Fibroblast of mammary gland (primary cell): ENCODE measurements around the gene FATE1.

ENCODE experiments used
- DNase-seq: peaks from one replicate; pipeline ENCODE4 v3.0.0-alpha.2; 2010; ENCODE audit warnings: low read depth
- H3K4me3 ChIP-seq: 2 replicates; pipeline ENCODE4 v1.5.1; 2011; ENCODE audit warnings: low read depth, mild to moderate bottlenecking, low read length, moderate library complexity; ENCODE audit not compliant: control insufficient read depth
- TF ChIP-seq, protein P1 (sequence below): conservative IDR thresholded peaks from 2 replicates; pipeline ENCODE4 v1.5.1; 2011; ENCODE audit warnings: low read depth, low read length, inconsistent platforms; ENCODE audit not compliant: control insufficient read depth, insufficient read depth

The FATE1 gene

DNA sequence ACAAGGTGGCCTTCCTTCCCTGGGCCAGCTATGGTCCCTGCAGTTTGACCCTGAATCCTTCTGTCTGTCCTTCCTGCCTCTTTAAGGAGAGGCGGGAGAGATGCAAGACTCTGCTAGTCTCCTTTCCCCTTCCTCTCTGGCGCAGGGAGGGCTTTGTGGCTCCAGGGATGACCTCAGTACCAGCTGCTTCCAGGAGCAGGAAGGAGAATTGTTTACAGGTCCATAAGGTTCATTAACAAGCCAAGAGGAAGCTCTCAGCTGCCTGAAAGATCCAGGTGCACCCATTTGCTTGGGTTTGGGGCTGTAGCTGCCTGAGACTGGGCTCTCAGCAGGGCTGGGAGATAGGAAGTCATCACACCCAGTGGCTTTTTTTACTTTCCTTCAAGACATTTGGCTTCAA is 4.0 kb upstream of the FATE1 start:
- H3K4me3 ChIP-seq: no peak overlapping the region
- DNase-seq: no peak
- TF ChIP-seq, protein P1, sequence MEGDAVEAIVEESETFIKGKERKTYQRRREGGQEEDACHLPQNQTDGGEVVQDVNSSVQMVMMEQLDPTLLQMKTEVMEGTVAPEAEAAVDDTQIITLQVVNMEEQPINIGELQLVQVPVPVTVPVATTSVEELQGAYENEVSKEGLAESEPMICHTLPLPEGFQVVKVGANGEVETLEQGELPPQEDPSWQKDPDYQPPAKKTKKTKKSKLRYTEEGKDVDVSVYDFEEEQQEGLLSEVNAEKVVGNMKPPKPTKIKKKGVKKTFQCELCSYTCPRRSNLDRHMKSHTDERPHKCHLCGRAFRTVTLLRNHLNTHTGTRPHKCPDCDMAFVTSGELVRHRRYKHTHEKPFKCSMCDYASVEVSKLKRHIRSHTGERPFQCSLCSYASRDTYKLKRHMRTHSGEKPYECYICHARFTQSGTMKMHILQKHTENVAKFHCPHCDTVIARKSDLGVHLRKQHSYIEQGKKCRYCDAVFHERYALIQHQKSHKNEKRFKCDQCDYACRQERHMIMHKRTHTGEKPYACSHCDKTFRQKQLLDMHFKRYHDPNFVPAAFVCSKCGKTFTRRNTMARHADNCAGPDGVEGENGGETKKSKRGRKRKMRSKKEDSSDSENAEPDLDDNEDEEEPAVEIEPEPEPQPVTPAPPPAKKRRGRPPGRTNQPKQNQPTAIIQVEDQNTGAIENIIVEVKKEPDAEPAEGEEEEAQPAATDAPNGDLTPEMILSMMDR: no peak

GRCh38 chrX:151712253-151712652 is 3.6 kb upstream of the FATE1 start:
- no peak for DNase-seq
- no peak overlapping the region for H3K4me3 ChIP-seq
- TF ChIP-seq, protein P1: no peak

DNA sequence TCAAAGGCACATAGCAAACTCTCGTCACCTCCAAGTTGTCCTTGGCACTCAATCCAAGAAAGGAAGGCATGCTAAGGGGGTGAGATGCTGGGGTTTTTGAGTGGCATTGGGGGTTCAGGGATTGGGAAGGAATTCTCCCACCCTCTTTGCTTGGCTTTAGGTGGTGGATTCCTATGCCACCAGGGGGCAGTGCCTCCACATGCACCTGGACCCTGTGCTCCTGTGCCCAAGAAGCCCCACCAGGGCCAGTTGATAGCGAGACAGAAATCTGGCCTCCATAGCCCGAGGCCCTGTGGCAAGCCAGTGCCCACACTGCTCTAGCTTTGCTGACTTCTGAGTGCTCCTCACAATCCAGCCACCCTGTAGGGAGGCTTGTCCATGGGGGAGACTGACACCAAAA is 2.0 kb upstream of the FATE1 start:
- TF ChIP-seq, protein P1: peak; percentile 46
- H3K4me3 ChIP-seq: no peak overlapping the region
- DNase-seq: no peak

GRCh38 chrX:151714362-151714761 is 1.5 kb upstream of the FATE1 start:
- H3K4me3 ChIP-seq: no peak overlapping the region
- DNase-seq: no peak
- TF ChIP-seq, protein P1: no peak

GRCh38 chrX:151722241-151722846 is 6.5 kb downstream of the FATE1 start:
- peak; percentile 13 for DNase-seq
- H3K4me3 ChIP-seq: no peak overlapping the region
- TF ChIP-seq, protein P1: peak; percentile 33

GRCh38 chrX:151723156-151723760 is 7.4 kb downstream of the FATE1 start:
- TF ChIP-seq, protein P1: no peak
- no peak for DNase-seq
- no peak overlapping the region for H3K4me3 ChIP-seq
